H1 (cell line): ENCODE results near the gene ART5. TPM values are rescaled to one million over a fixed set of nuclear protein-coding genes. Genes with fewer than 3 reads are reported as not detected.

Experiments used
- CTCF ChIA-PET: fragments of 300-600 bp; sonication (Branson Sonifier 250); formaldehyde crosslinking; loops from one replicate; lab custom pipeline; 2021; ENCODE audit not compliant: partially characterized antibody; lab: Charles Lee
- POLR2A ChIA-PET: fragments of 300-600 bp; sonication (Branson Sonifier 250); formaldehyde crosslinking; loops from one replicate; lab custom pipeline; 2021; ENCODE audit warnings: inconsistent platforms; ENCODE audit not compliant: partially characterized antibody; lab: Charles Lee
- DNase-seq, 2 experiments: peaks; one replicate each; pipeline versions ENCODE4 v3.0.0 to v3.0.0-alpha.2; 2010 to 2022; ENCODE audit warnings: low spot score in 2 of 2, low read depth in 1 of 2, mixed read lengths in 1 of 2
- FAIRE-seq: peaks from 2 replicates; lab custom pipeline; 2011; peaks lifted over from hg19 to GRCh38; lab: Jason Lieb, UNC
- H2AFZ ChIP-seq: 2 replicates; pipeline ENCODE4 v1.8.1; 2012; ENCODE audit warnings: low read length, inconsistent platforms
- H2AK5ac ChIP-seq: 2 replicates; pipeline ENCODE4 v1.6.1; 2013; ENCODE audit warnings: low read depth, low read length
- H2BK120ac ChIP-seq: replicated peaks from 2 replicates; pipeline ENCODE3; 2013; ENCODE audit warnings: low read depth, low read length, inconsistent platforms
- H2BK12ac ChIP-seq: 2 replicates; pipeline ENCODE4 v1.6.1; 2013; ENCODE audit warnings: low read depth, low read length
- H2BK15ac ChIP-seq: 2 replicates; pipeline ENCODE4 v1.6.1; 2013; ENCODE audit warnings: low read length
- H2BK20ac ChIP-seq: 2 replicates; pipeline ENCODE4 v1.6.1; 2013; ENCODE audit warnings: low read length
- H2BK5ac ChIP-seq: 2 replicates; pipeline ENCODE4 v1.6.1; 2013; ENCODE audit warnings: low read depth, low read length
- H3K14ac ChIP-seq: 2 replicates; pipeline ENCODE4 v1.6.1; 2013; ENCODE audit warnings: inconsistent platforms; ENCODE audit not compliant: insufficient read length
- H3K18ac ChIP-seq: 2 replicates; pipeline ENCODE4 v1.6.1; 2013; ENCODE audit warnings: low read length; ENCODE audit errors: extremely low read depth
- H3K23ac ChIP-seq: 2 replicates; pipeline ENCODE4 v1.6.1; 2013; ENCODE audit warnings: inconsistent platforms; ENCODE audit not compliant: insufficient read length
- H3K23me2 ChIP-seq: 2 replicates; pipeline ENCODE4 v1.6.1; 2013; ENCODE audit warnings: low read depth, low read length
- H3K27ac ChIP-seq: 2 replicates; pipeline ENCODE4 v1.6.1; 2011; ENCODE audit warnings: low read depth, low read length, inconsistent platforms
- H3K27me3 ChIP-seq, 4 experiments: replicated peaks in 1 of 4; 1 replicate in 1 of 4; 2 replicates in 3 of 4; pipeline versions ENCODE4 v1.6.1 to v1.8.1; 2011 to 2013; ENCODE audit warnings: low read length in 3 of 4, mild to moderate bottlenecking in 3 of 4, inconsistent platforms in 2 of 4, mixed read lengths in 2 of 4, moderate library complexity in 1 of 4; ENCODE audit not compliant: control insufficient read depth in 3 of 4, insufficient read depth in 3 of 4; ENCODE audit errors: extremely low read depth in 1 of 4
- H3K36me3 ChIP-seq, 4 experiments: 2 replicates each; pipeline versions ENCODE4 v1.6.1 to v1.8.1; 2011 to 2013; ENCODE audit warnings: mild to moderate bottlenecking in 4 of 4, low read length in 3 of 4, moderate library complexity in 2 of 4, control low read depth in 1 of 4, inconsistent platforms in 1 of 4; ENCODE audit not compliant: insufficient read depth in 4 of 4, control insufficient read depth in 2 of 4
- H3K4ac ChIP-seq: replicated peaks from 2 replicates; pipeline ENCODE3; 2013; ENCODE audit warnings: low read length, low read depth, mixed read lengths, inconsistent platforms; ENCODE audit not compliant: insufficient read length
- H3K4me1 ChIP-seq, 4 experiments: replicated peaks in 1 of 4; 1 replicate in 1 of 4; 2 replicates in 3 of 4; pipeline versions ENCODE4 v1.6.1 to v1.8.1; 2011 to 2013; ENCODE audit warnings: low read length in 3 of 4, inconsistent platforms in 2 of 4, mixed read lengths in 1 of 4; ENCODE audit not compliant: insufficient read depth in 4 of 4, control insufficient read depth in 3 of 4
- H3K4me2 ChIP-seq, 2 experiments: 2 replicates each; pipeline versions ENCODE4 v1.6.1 to v1.8.1; 2011 to 2013; ENCODE audit warnings: low read depth in 2 of 2, low read length in 2 of 2, control low read depth in 1 of 2, inconsistent platforms in 1 of 2, mild to moderate bottlenecking in 1 of 2; ENCODE audit not compliant: insufficient read depth in 1 of 2
- H3K4me3 ChIP-seq, 4 experiments: fragments of 200-600, 300-600 bp in 1 of 4; sonication (generic), shearing (Covaris generic), sonication (Bioruptor Twin) in 1 of 4; 2 replicates each; pipeline versions ENCODE4 v1.5.1 to v1.8.1; 2011 to 2016; ENCODE audit warnings: low read length in 4 of 4, low read depth in 3 of 4, control low read depth in 2 of 4, inconsistent platforms in 2 of 4, mild to moderate bottlenecking in 2 of 4, mixed read lengths in 1 of 4, moderate library complexity in 1 of 4; ENCODE audit not compliant: insufficient read depth in 2 of 4; ENCODE audit errors: extremely low read depth in 1 of 4
- H3K56ac ChIP-seq: replicated peaks from 2 replicates; pipeline ENCODE3; 2013; ENCODE audit warnings: low read depth, mild to moderate bottlenecking, mixed read lengths, low read length, inconsistent platforms; ENCODE audit not compliant: insufficient read length
- H3K79me1 ChIP-seq: 2 replicates; pipeline ENCODE4 v1.6.1; 2013; ENCODE audit warnings: low read depth, low read length, control low read depth
- H3K79me2 ChIP-seq, 2 experiments: 2 replicates each; pipeline versions ENCODE4 v1.6.1 to v1.8.1; 2012 to 2013; ENCODE audit warnings: low read length in 2 of 2, mild to moderate bottlenecking in 2 of 2, inconsistent platforms in 1 of 2; ENCODE audit not compliant: insufficient read depth in 2 of 2, control insufficient read depth in 1 of 2
- H3K9ac ChIP-seq, 4 experiments: replicated peaks in 1 of 4; 1 replicate in 1 of 4; 2 replicates in 3 of 4; pipeline versions ENCODE4 v1.6.1 to v1.8.1; 2011 to 2013; ENCODE audit warnings: low read depth in 3 of 4, low read length in 3 of 4, control low read depth in 2 of 4, mild to moderate bottlenecking in 2 of 4, moderate library complexity in 2 of 4, inconsistent platforms in 1 of 4; ENCODE audit errors: extremely low read depth in 1 of 4
- H3K9me3 ChIP-seq, 2 experiments: 2 replicates each; pipeline versions ENCODE4 v1.6.1 to v1.8.1; 2012 to 2013; ENCODE audit warnings: mild to moderate bottlenecking in 2 of 2, moderate library complexity in 2 of 2, control low read depth in 1 of 2, inconsistent platforms in 1 of 2, low read depth in 1 of 2, low read length in 1 of 2, mixed read lengths in 1 of 2; ENCODE audit not compliant: insufficient read depth in 2 of 2
- H4K20me1 ChIP-seq, 2 experiments: replicated peaks in 1 of 2; 2 replicates each; pipeline versions ENCODE3 to v1.8.1; 2011 to 2013; ENCODE audit warnings: inconsistent platforms in 2 of 2, low read length in 2 of 2, mild to moderate bottlenecking in 1 of 2; ENCODE audit not compliant: insufficient read depth in 2 of 2, control insufficient read depth in 1 of 2
- H4K5ac ChIP-seq: 2 replicates; pipeline ENCODE4 v1.6.1; 2013; ENCODE audit warnings: low read length, low read depth, mixed read lengths, inconsistent platforms; ENCODE audit not compliant: insufficient read length
- H4K8ac ChIP-seq: 2 replicates; pipeline ENCODE4 v1.8.0; 2013; ENCODE audit warnings: mild to moderate bottlenecking, moderate library complexity, low read length, inconsistent platforms; ENCODE audit not compliant: insufficient read depth; ENCODE audit errors: extremely low read depth
- H4K91ac ChIP-seq: replicated peaks from 2 replicates; pipeline ENCODE3; 2013; ENCODE audit warnings: low read length, mixed read lengths, inconsistent platforms; ENCODE audit not compliant: insufficient read length
- CBX8 ChIP-seq: fragments of 300-800, 300-1000 bp; sonication (generic); IDR thresholded peaks from 2 replicates; pipeline ENCODE4 v1.7.1; 2016; ENCODE audit warnings: low read depth, low read length, borderline replicate concordance
- EP300 ChIP-seq, 2 experiments: IDR thresholded peaks; 1 replicate in 1 of 2; 2 replicates in 1 of 2; pipeline ENCODE4 v1.6.1; 2011 to 2012; ENCODE audit warnings: low read depth in 2 of 2, low read length in 2 of 2, mild to moderate bottlenecking in 2 of 2, borderline replicate concordance in 1 of 2, inconsistent platforms in 1 of 2, moderate library complexity in 1 of 2
- GTF2F1 ChIP-seq: IDR thresholded peaks from 2 replicates; pipeline ENCODE4 v1.6.1; 2012; ENCODE audit warnings: low read depth, low read length, improper control_type of control experiment, borderline replicate concordance
- WGBS, 2 experiments: shearing (Covaris generic) in 1 of 2; methylation state at CpG; one replicate each; pipeline versions ENCODE4 v1.1.6 to v1.1.7; 2013 to 2015; ENCODE audit warnings: low lambda C conversion rate in 2 of 2, mixed read lengths in 2 of 2, inconsistent platforms in 1 of 2, low coverage in 1 of 2, missing lambda C conversion rate in 1 of 2; ENCODE audit not compliant: insufficient replicate concordance in 2 of 2, insufficient coverage in 1 of 2, insufficient read length in 1 of 2; ENCODE audit errors: extremely low coverage in 1 of 2, missing lambda C conversion rate in 1 of 2; 5-methylcytosine and 5-hydroxymethylcytosine counted together
- polyA plus RNA-seq, 7 experiments: library from polyadenylated mRNA; depleted of rRNA in 3 of 7; stranded (reverse) in 5 of 7; unstranded in 2 of 7; fragments of >200 nt in 5 of 7; fragments of 200-250 nt in 2 of 7; gene quantifications; 1 replicate in 5 of 7; 2 replicates in 1 of 7; 4 replicates in 1 of 7; pipeline versions ENCODE4 v1.2.1 to v1.2.3, GENCODE V29; 2011 to 2013; ENCODE audit warnings: missing spikeins in 2 of 7, mixed read lengths in 2 of 7
- total RNA-seq: library from RNA; stranded (reverse); fragmentation: NEBNext Ultra II Directional; extraction: Animal tissue kit (Norgen Biotek cat#: 25700); gene quantifications from 2 replicates; pipeline ENCODE4 v1.2.1, GENCODE V29; 2021
- TF ChIP-seq, protein P1 (sequence below): IDR thresholded peaks from 2 replicates; pipeline ENCODE4 v1.6.1; 2012; ENCODE audit warnings: inconsistent platforms
- TF ChIP-seq, protein P2 (sequence below): IDR thresholded peaks from 2 replicates; pipeline ENCODE4 v1.6.1; 2011; ENCODE audit warnings: low read depth, mild to moderate bottlenecking, low read length; ENCODE audit not compliant: insufficient read depth

Gene ART5
- total and polyA plus RNA-seq, 2 of the 8 experiments (the other 6 are each of a cell fraction or from before 2014, with no cell fraction given): 6.0 to 7.5 TPM

DNA sequence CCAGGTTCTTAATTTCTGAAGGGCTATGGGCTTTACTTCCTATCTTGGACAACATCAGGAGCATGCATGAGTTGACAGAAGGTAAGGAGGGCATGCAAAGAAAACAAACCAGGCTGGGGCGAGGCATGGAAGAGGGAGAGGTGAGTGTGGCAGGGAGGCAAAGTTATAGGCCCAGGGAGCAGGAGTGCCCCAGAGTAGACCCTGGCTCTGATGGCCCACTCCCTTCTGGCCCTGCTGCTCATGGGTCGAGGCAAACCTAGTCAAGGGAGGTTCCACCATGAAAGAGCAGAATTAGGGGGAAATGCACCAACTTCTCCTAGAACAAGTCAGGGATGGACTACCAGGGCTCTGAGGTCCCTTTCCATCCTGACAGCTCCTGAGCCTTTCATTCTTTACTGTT, 19.2 kb upstream of the ART5 start:
- Histone ChIP-seq H3K36me3 (no peaks in the 10 kb centered on the region; a peak in 1 of 8 replicates), H3K4ac (no peak overlapping the region), H3K14ac (no peak overlapping the region), H3K27ac (no peak overlapping the region), H3K4me2 (no peak overlapping the region), H3K79me2 (no peaks in the 10 kb centered on the region), H3K23me2 (no peaks in the 10 kb centered on the region), H2BK20ac (no peak overlapping the region), H2BK5ac (no peak overlapping the region), H3K23ac (no peak overlapping the region), H3K9me3 (no peaks in the 10 kb centered on the region), H4K8ac (no peak overlapping the region), H2BK12ac (no peak overlapping the region), H4K20me1 (no peaks in the 10 kb centered on the region), H3K56ac (no peak overlapping the region), H2AK5ac (no peak overlapping the region), H3K9ac (no peak overlapping the region), H2AFZ (no peak overlapping the region), H3K4me3 (no peak overlapping the region), H2BK120ac (no peak overlapping the region), H3K4me1 (no peaks in the 10 kb centered on the region), H4K5ac (no peak overlapping the region), H4K91ac (no peak overlapping the region), H3K18ac (no peak overlapping the region), H2BK15ac (no peak overlapping the region), H3K79me1 (no peaks in the 10 kb centered on the region), H3K27me3 (no peaks in the 10 kb centered on the region)
- 80% methylated on average over 2 of the region's 2 CpGs; no CpG with 5 or more reads in 1 of the 2 experiments for WGBS, 2 experiments
- POLR2A ChIA-PET: no interaction called here
- FAIRE-seq (no peak), DNase-seq (no peak)
- CTCF ChIA-PET: interaction anchor here (0.5 kb wide), 1 partner anchor 50 kb away, joined by 3 read pairs; no protein-coding TSS in a partner anchor
- TF ChIP-seq, protein P1, sequence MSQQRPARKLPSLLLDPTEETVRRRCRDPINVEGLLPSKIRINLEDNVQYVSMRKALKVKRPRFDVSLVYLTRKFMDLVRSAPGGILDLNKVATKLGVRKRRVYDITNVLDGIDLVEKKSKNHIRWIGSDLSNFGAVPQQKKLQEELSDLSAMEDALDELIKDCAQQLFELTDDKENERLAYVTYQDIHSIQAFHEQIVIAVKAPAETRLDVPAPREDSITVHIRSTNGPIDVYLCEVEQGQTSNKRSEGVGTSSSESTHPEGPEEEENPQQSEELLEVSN: no peak
- no peak for TF ChIP-seq GTF2F1
- TF ChIP-seq, protein P2, sequence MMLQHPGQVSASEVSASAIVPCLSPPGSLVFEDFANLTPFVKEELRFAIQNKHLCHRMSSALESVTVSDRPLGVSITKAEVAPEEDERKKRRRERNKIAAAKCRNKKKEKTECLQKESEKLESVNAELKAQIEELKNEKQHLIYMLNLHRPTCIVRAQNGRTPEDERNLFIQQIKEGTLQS: no peak
- TF ChIP-seq CBX8: no peak
- no peak for TF ChIP-seq EP300 (IDR thresholded peaks at IDR 0.05; ENCODE audit: borderline replicate concordance in 1 of 2, low read depth in 2 of 2, low read length in 2 of 2)
